Endothelial cell of umbilical vein (primary cell): ENCODE data around the gene DHX34. TPM values are rescaled to one million over a fixed set of nuclear protein-coding genes. Genes with fewer than 3 reads are reported as not detected.

Source experiments
- BruUV-seq: library from RNA; stranded (reverse); fragments of 400-500 nt; replicated peaks from 2 replicates; lab custom pipeline; 2021; lab: Mats Ljungman, UMichigan
- CTCF ChIA-PET: fragments of 300-600, 350-600 bp; sonication (Branson Sonifier 250); formaldehyde crosslinking; loops from one replicate; lab custom pipeline; 2021; ENCODE audit warnings: antibody characterized with exemption, inconsistent platforms; lab: Charles Lee
- POLR2A ChIA-PET: fragments of 300-600, 350-600 bp; sonication (Branson Sonifier 250); formaldehyde crosslinking; loops from one replicate; lab custom pipeline; 2021; ENCODE audit warnings: antibody characterized with exemption, inconsistent platforms; lab: Charles Lee
- DNase-seq: peaks from one replicate; pipeline ENCODE4 v3.0.0-alpha.2; 2011; ENCODE audit warnings: low read depth, low spot score
- FAIRE-seq: peaks from 2 replicates; lab custom pipeline; 2011; peaks lifted over from hg19 to GRCh38; lab: Jason Lieb, UNC
- H2AFZ ChIP-seq: 2 replicates; pipeline ENCODE4 v1.6.0; 2012; ENCODE audit warnings: low read depth, low read length, control low read depth, inconsistent platforms
- H3K27ac ChIP-seq: 2 replicates; pipeline ENCODE4 v1.5.1; 2011; ENCODE audit warnings: low read depth, mild to moderate bottlenecking, control low read depth, low read length, moderate library complexity; ENCODE audit not compliant: insufficient read depth
- H3K27me3 ChIP-seq, 2 experiments: 2 replicates each; pipeline versions ENCODE4 v1.6.0 to v1.6.1; 2011; ENCODE audit warnings: low read length in 2 of 2, mixed read lengths in 1 of 2; ENCODE audit not compliant: control insufficient read depth in 2 of 2, insufficient read depth in 2 of 2
- H3K36me3 ChIP-seq, 2 experiments: 2 replicates in 1 of 2; 3 replicates in 1 of 2; pipeline ENCODE4 v1.5.1; 2011; ENCODE audit warnings: low read length in 2 of 2, mild to moderate bottlenecking in 1 of 2, moderate library complexity in 1 of 2; ENCODE audit not compliant: control insufficient read depth in 2 of 2, insufficient read depth in 2 of 2; ENCODE audit errors: extremely low read depth in 1 of 2
- H3K4me1 ChIP-seq: 3 replicates; pipeline ENCODE4 v1.5.1; 2011; ENCODE audit warnings: mild to moderate bottlenecking, low read length; ENCODE audit not compliant: control insufficient read depth, insufficient read depth; ENCODE audit errors: extremely low read depth
- H3K4me2 ChIP-seq: 2 replicates; pipeline ENCODE4 v1.6.1; 2011; ENCODE audit warnings: low read length, control low read depth, mixed read lengths; ENCODE audit not compliant: insufficient read depth
- H3K4me3 ChIP-seq, 3 experiments: fragments of 200-600 bp in 1 of 3; sonication (generic), shearing (Covaris generic) in 1 of 3; replicated peaks in 1 of 3; 2 replicates each; pipeline ENCODE4 v1.5.1; 2011 to 2016; ENCODE audit warnings: control low read depth in 3 of 3, low read length in 3 of 3, mild to moderate bottlenecking in 2 of 3, inconsistent platforms in 1 of 3, low read depth in 1 of 3, moderate library complexity in 1 of 3; ENCODE audit not compliant: insufficient read depth in 1 of 3
- H3K79me2 ChIP-seq: 2 replicates; pipeline ENCODE4 v1.6.0; 2012; ENCODE audit warnings: low read length, inconsistent platforms; ENCODE audit not compliant: control insufficient read depth, insufficient read depth
- H3K9ac ChIP-seq: replicated peaks from 2 replicates; pipeline ENCODE3; 2011; ENCODE audit warnings: low read length, control low read depth; ENCODE audit not compliant: insufficient read depth; ENCODE audit errors: extremely low read depth
- H3K9me1 ChIP-seq: replicated peaks from 3 replicates; pipeline ENCODE4 v1.6.0; 2011; ENCODE audit warnings: mild to moderate bottlenecking, low read length; ENCODE audit not compliant: control insufficient read depth, insufficient read depth; ENCODE audit errors: extremely low read depth
- H3K9me3 ChIP-seq: replicated peaks from 2 replicates; pipeline ENCODE4 v1.5.1; 2012; ENCODE audit warnings: low read length, inconsistent platforms; ENCODE audit not compliant: control insufficient read depth, insufficient read depth
- H4K20me1 ChIP-seq: replicated peaks from 2 replicates; pipeline ENCODE3; 2011; ENCODE audit warnings: mild to moderate bottlenecking, low read length; ENCODE audit not compliant: control insufficient read depth, insufficient read depth; ENCODE audit errors: extremely low read depth
- CTCF ChIP-seq, 2 donors: IDR thresholded peaks; 1 replicate in 1 of 2; 2 replicates in 1 of 2; pipeline ENCODE4 v1.5.1; 2011; ENCODE audit warnings: low read length in 2 of 2, mild to moderate bottlenecking in 2 of 2, moderate library complexity in 2 of 2, control low read depth in 1 of 2, inconsistent platforms in 1 of 2, low read depth in 1 of 2; ENCODE audit not compliant: insufficient read depth in 1 of 2; ENCODE audit errors: extremely low read depth in 1 of 2
- FOS ChIP-seq: IDR thresholded peaks from 2 replicates; pipeline ENCODE4 v1.6.1; 2011; ENCODE audit warnings: mild to moderate bottlenecking, low read length, moderate library complexity, borderline replicate concordance; ENCODE audit not compliant: insufficient read depth
- GATA2 ChIP-seq: IDR thresholded peaks from 2 replicates; pipeline ENCODE4 v1.7.0; 2011; ENCODE audit warnings: low read depth, mild to moderate bottlenecking, moderate library complexity, mixed read lengths, low read length; ENCODE audit not compliant: insufficient read length, insufficient read depth
- MAX ChIP-seq: IDR thresholded peaks from 2 replicates; pipeline ENCODE4 v1.6.1; 2011; ENCODE audit not compliant: insufficient read depth, insufficient read length
- POLR2AphosphoS5 ChIP-seq: IDR thresholded peaks from 2 replicates; pipeline ENCODE4 v1.6.1; 2012; ENCODE audit warnings: low read depth, mild to moderate bottlenecking, control low read depth, low read length, moderate library complexity; ENCODE audit not compliant: insufficient read depth
- dilution Hi-C: fragments of 300-500 bp; cut with MboI; formaldehyde crosslinking; loops from one replicate; pipeline ENCODE4 v1.15.0; 2019; ENCODE audit warnings: low sequenced_read_pairs; ENCODE audit not compliant: extremely low pct_ligation_motif_present
- intact Hi-C: fragments of 100-400 bp; cut with micrococcal nuclease; formaldehyde crosslinking; loops from one replicate; pipeline ENCODE4 v1.10.0; 2022
- polyA plus RNA-seq, 4 experiments: library from polyadenylated mRNA; depleted of rRNA in 3 of 4; stranded (reverse) in 3 of 4; unstranded in 1 of 4; fragments of >200 nt; gene quantifications; 2 replicates each; pipeline versions ENCODE4 v1.2.1 to v1.2.3, GENCODE V29; 2011 to 2012; ENCODE audit warnings: missing spikeins in 1 of 4
- total RNA-seq: library from RNA; stranded (reverse); gene quantifications from 2 replicates; pipeline ENCODE4 v1.2.3, GENCODE V29; 2021

Gene DHX34
- total and polyA plus RNA-seq, 2 donors (not counting 3 experiments of a cell fraction or from before 2014, with no cell fraction given), result 12.8 to 20.7 TPM

GRCh38 chr19:47302249-47302648, 46.9 kb upstream of the DHX34 start:
- H3K9me3 ChIP-seq, result no peaks in the 10 kb centered on the region
- no TSS peak for BruUV-seq
- H3K9me1 ChIP-seq, result no peaks in the 10 kb centered on the region
- H3K27me3 ChIP-seq, result no peaks in the 10 kb centered on the region
- POLR2A ChIA-PET, result no interaction called here
- no peak for FAIRE-seq
- H3K4me1 ChIP-seq, result no peaks in the 10 kb centered on the region
- no peaks in the 10 kb centered on the region for H3K36me3 ChIP-seq
- TF ChIP-seq POLR2AphosphoS5 (no peak), MAX (no peak), FOS (no peak), CTCF (IDR thresholded peaks at IDR 0.05; ENCODE audit: extremely low read depth in 1 of 2, insufficient read depth in 1 of 2, low read depth in 1 of 2, low read length in 2 of 2) (no peak), GATA2 (no peak)
- no peak overlapping the region for H3K4me3 ChIP-seq
- no peak overlapping the region for H3K9ac ChIP-seq
- no peak overlapping the region for H3K27ac ChIP-seq
- no peak overlapping the region for H2AFZ ChIP-seq
- dilution Hi-C loops, result no loop called here
- no peaks in the 10 kb centered on the region for H4K20me1 ChIP-seq
- H3K4me2 ChIP-seq, result no peak overlapping the region
- intact Hi-C loops, result no loop called here
- CTCF ChIA-PET, result interaction anchor here (1.0 kb wide), 1 partner anchor 89 kb away, joined by 5 read pairs; no protein-coding TSS in a partner anchor
- DNase-seq, result no peak
- H3K79me2 ChIP-seq, result no peaks in the 10 kb centered on the region
